K562 (cell line): Measurements from ENCODE around the gene ZNF418. TPM values are rescaled to one million over a fixed set of nuclear protein-coding genes. Genes with fewer than 3 reads are reported as not detected.
A peak's percentile ranks its signal among the peaks of the same experiment; 100 is the strongest.

Experiments
- CBX1 ChIP-seq: sonication (generic); IDR thresholded peaks from 2 replicates; pipeline ENCODE4 v1.6.1; 2016; ENCODE audit warnings: antibody characterized with exemption, low read depth, mild to moderate bottlenecking
- FOXJ2 ChIP-seq: fragments of 200-800 bp; sonication (Bioruptor generic); IDR thresholded peaks from 2 replicates; pipeline ENCODE4 v1.6.1; 2016; ENCODE audit warnings: missing genetic modification characterization, missing compliant biosample characterization
- FOXK2 ChIP-seq, 2 experiments: fragments of 450-650 bp; IDR thresholded peaks in 1 of 2; conservative IDR thresholded peaks in 1 of 2; 2 replicates each; pipeline ENCODE4 v1.6.1; 2016; ENCODE audit warnings: low read depth in 2 of 2, mild to moderate bottlenecking in 1 of 2
- HDAC1 ChIP-seq, 2 experiments: fragments of 450-650 bp; IDR thresholded peaks; 2 replicates each; pipeline ENCODE4 v1.6.1; 2016 to 2017; ENCODE audit warnings: inconsistent platforms in 1 of 2, mild to moderate bottlenecking in 1 of 2, moderate library complexity in 1 of 2
- NR2C1 ChIP-seq, 2 experiments: fragments of 450-650 bp; IDR thresholded peaks; 2 replicates each; pipeline ENCODE4 v1.6.1; 2017; ENCODE audit warnings: mild to moderate bottlenecking in 2 of 2, antibody characterized with exemption in 1 of 2, inconsistent platforms in 1 of 2, missing compliant biosample characterization in 1 of 2, missing genetic modification characterization in 1 of 2
- NRF1 ChIP-seq, 2 experiments: fragments of 450-650 bp; IDR thresholded peaks in 1 of 2; conservative IDR thresholded peaks in 1 of 2; 2 replicates each; pipeline ENCODE4 v1.6.1; 2014; ENCODE audit warnings: mild to moderate bottlenecking in 2 of 2
- SIX5 ChIP-seq, 2 experiments: IDR thresholded peaks; 2 replicates each; pipeline ENCODE4 v1.6.1; 2011; ENCODE audit warnings: low read length in 2 of 2, borderline replicate concordance in 1 of 2, low read depth in 1 of 2, mild to moderate bottlenecking in 1 of 2, moderate library complexity in 1 of 2; ENCODE audit not compliant: insufficient read depth in 1 of 2
- SP2 ChIP-seq: IDR thresholded peaks from 2 replicates; pipeline ENCODE4 v1.6.1; 2011; ENCODE audit warnings: mild to moderate bottlenecking, low read depth, low read length, moderate library complexity; ENCODE audit not compliant: poor library complexity, severe bottlenecking; ENCODE audit errors: extremely low read depth
- ZFX ChIP-seq: sonication (generic); formaldehyde crosslinking; IDR thresholded peaks from 2 replicates; pipeline ENCODE4 v1.8.0; 2022; ENCODE audit warnings: mild to moderate bottlenecking, missing genetic modification reagents, moderate library complexity
- ZNF143 ChIP-seq: sonication (generic); formaldehyde crosslinking; IDR thresholded peaks from 2 replicates; pipeline ENCODE4 v1.9.0; 2022; ENCODE audit warnings: mild to moderate bottlenecking, missing genetic modification reagents
- polyA plus RNA-seq, 8 experiments: library from polyadenylated mRNA; depleted of rRNA in 4 of 8; stranded (reverse) in 5 of 8; unstranded in 3 of 8; fragments of >200 nt; fragmentation: Nextera tagmentation in 2 of 8; fragmentation: Illumina TruSeq in 1 of 8; extraction: Ambion mirVana in 2 of 8; extraction: Trizol in 1 of 8; gene quantifications; 2 replicates each; pipeline versions ENCODE4 v1.2.1 to v1.2.3, GENCODE V29; 2011 to 2014; ENCODE audit warnings: inconsistent platforms in 1 of 8, missing spikeins in 1 of 8
- total RNA-seq, 7 experiments: library from RNA; depleted of rRNA in 6 of 7; stranded (reverse); fragments of >200 nt in 6 of 7; fragmentation: Illumina TruSeq in 2 of 7; extraction: Trizol in 2 of 7; gene quantifications; 2 replicates each; pipeline versions ENCODE4 v1.2.1 to v1.2.3, GENCODE V29; 2011 to 2021; ENCODE audit warnings: low replicate concordance in 1 of 7
- TF ChIP-seq, protein P1 (sequence below), 2 experiments: fragments of 450-650 bp; IDR thresholded peaks; 2 replicates each; pipeline ENCODE4 v1.6.1; 2018; ENCODE audit warnings: mild to moderate bottlenecking in 2 of 2, low read depth in 1 of 2; ENCODE audit not compliant: partially characterized antibody in 2 of 2
- TF ChIP-seq, protein P2 (sequence below): fragments of 450-650 bp; IDR thresholded peaks from 2 replicates; pipeline ENCODE4 v1.6.1; 2014; ENCODE audit warnings: low read depth, mild to moderate bottlenecking, moderate library complexity, borderline replicate concordance
- TF ChIP-seq, protein P3 (sequence below): sonication (generic); formaldehyde crosslinking; IDR thresholded peaks from 2 replicates; pipeline ENCODE4 v1.8.0; 2022; ENCODE audit warnings: missing genetic modification reagents, mild to moderate bottlenecking, moderate library complexity, borderline replicate concordance
- TF ChIP-seq, protein P4 (sequence below), 2 experiments: fragments of 450-650 bp; conservative IDR thresholded peaks; 2 replicates each; pipeline ENCODE4 v1.6.1; 2017; ENCODE audit warnings: mild to moderate bottlenecking in 2 of 2, moderate library complexity in 2 of 2

ZNF418 gene
- total and polyA plus RNA-seq, 9 of the 15 experiments (the other 6 are each of a cell fraction or from before 2014, with no cell fraction given) = 0.11 to 0.70 (median 0.32) TPM

DNA sequence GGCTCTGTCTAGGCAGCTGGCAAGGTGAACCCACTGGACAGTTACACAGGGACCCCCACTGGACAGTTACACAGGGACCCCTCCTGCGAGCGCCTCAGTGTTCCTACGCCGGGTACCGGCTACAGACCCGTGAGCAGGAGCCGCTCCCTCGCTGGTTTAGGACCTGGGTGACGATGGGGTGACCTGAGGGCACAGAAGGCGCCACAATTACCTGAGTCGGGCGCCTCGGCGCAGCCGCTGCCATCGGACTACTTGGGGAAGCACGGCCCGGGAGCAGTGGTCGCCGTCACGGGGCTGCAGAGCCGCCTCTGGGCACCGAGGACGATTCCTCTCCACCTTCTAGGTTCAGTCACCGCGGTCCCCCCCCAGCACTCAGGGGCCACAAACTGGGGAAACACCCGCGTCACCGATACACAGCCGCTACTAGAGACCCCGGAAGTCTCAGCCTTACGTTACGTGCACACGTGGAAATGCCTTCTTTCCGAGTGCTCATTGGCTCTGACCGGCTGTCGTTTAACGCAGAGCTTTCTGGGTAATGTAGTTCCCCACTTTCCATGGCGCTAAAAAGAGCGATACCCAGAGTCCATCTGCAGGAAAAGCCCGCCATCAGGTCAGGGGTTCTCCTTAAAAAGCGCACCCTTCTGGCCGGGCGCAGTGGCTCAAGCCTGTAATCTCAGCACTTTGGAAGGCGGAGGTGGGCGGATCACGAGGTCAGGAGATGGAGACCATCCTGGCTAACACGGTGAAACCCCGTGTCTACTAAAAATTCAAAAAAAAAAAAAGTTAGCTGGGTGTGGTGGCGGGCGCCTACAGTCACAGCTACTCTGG, 18.8 kb downstream of the ZNF418 start, which contains the start of gene ZNF417 (continued):
- TF ChIP-seq, protein P1, sequence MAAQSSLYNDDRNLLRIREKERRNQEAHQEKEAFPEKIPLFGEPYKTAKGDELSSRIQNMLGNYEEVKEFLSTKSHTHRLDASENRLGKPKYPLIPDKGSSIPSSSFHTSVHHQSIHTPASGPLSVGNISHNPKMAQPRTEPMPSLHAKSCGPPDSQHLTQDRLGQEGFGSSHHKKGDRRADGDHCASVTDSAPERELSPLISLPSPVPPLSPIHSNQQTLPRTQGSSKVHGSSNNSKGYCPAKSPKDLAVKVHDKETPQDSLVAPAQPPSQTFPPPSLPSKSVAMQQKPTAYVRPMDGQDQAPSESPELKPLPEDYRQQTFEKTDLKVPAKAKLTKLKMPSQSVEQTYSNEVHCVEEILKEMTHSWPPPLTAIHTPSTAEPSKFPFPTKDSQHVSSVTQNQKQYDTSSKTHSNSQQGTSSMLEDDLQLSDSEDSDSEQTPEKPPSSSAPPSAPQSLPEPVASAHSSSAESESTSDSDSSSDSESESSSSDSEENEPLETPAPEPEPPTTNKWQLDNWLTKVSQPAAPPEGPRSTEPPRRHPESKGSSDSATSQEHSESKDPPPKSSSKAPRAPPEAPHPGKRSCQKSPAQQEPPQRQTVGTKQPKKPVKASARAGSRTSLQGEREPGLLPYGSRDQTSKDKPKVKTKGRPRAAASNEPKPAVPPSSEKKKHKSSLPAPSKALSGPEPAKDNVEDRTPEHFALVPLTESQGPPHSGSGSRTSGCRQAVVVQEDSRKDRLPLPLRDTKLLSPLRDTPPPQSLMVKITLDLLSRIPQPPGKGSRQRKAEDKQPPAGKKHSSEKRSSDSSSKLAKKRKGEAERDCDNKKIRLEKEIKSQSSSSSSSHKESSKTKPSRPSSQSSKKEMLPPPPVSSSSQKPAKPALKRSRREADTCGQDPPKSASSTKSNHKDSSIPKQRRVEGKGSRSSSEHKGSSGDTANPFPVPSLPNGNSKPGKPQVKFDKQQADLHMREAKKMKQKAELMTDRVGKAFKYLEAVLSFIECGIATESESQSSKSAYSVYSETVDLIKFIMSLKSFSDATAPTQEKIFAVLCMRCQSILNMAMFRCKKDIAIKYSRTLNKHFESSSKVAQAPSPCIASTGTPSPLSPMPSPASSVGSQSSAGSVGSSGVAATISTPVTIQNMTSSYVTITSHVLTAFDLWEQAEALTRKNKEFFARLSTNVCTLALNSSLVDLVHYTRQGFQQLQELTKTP (IDR thresholded peaks at IDR 0.05; ENCODE audit: low read depth in 1 of 2, partially characterized antibody in 2 of 2) = peak in 1 of 2 experiments; percentile 92
- TF ChIP-seq ZFX (peak; percentile 46; the same call in 1 of the 2 replicates), ZNF143 (CRISPR knock-in tag) (peak; percentile 90), NRF1 (conservative IDR thresholded peaks at IDR 0.05 in 1 of 2, IDR thresholded peaks at IDR 0.05 in 1 of 2) (peak; percentile 31 to 59; a peak in 3 of 4 replicates), NR2C1 (IDR thresholded peaks at IDR 0.05) (peak; percentile 80), NR2C1 (tag; IDR thresholded peaks at IDR 0.05) (peak; percentile 88), FOXK2 (conservative IDR thresholded peaks at IDR 0.05 in 1 of 2, IDR thresholded peaks at IDR 0.05 in 1 of 2; ENCODE audit: low read depth in 2 of 2) (peak; percentile 67 to 77; a peak in 2 of 4 replicates), SIX5 (IDR thresholded peaks at IDR 0.05; ENCODE audit: borderline replicate concordance in 1 of 2, insufficient read depth in 1 of 2, low read depth in 1 of 2, low read length in 2 of 2) (peak; percentile 70 to 73), CBX1 (peak; percentile 54; the same call in 1 of the 2 replicates), HDAC1 (IDR thresholded peaks at IDR 0.05) (peak in 1 of 2 experiments; percentile 67; a peak in 2 of 4 replicates), SP2 (peak; percentile 33), FOXJ2 (tag) (0 out of 2 replicates have a peak, but pooled peaks have one; percentile 33)
- TF ChIP-seq, protein P2, sequence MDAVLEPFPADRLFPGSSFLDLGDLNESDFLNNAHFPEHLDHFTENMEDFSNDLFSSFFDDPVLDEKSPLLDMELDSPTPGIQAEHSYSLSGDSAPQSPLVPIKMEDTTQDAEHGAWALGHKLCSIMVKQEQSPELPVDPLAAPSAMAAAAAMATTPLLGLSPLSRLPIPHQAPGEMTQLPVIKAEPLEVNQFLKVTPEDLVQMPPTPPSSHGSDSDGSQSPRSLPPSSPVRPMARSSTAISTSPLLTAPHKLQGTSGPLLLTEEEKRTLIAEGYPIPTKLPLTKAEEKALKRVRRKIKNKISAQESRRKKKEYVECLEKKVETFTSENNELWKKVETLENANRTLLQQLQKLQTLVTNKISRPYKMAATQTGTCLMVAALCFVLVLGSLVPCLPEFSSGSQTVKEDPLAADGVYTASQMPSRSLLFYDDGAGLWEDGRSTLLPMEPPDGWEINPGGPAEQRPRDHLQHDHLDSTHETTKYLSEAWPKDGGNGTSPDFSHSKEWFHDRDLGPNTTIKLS = peak; percentile 99
- TF ChIP-seq, protein P3, sequence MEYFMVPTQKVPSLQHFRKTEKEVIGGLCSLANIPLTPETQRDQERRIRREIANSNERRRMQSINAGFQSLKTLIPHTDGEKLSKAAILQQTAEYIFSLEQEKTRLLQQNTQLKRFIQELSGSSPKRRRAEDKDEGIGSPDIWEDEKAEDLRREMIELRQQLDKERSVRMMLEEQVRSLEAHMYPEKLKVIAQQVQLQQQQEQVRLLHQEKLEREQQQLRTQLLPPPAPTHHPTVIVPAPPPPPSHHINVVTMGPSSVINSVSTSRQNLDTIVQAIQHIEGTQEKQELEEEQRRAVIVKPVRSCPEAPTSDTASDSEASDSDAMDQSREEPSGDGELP (CRISPR knock-in tag) = peak; percentile 54; the same call in 1 of the 2 replicates
- TF ChIP-seq, protein P4, sequence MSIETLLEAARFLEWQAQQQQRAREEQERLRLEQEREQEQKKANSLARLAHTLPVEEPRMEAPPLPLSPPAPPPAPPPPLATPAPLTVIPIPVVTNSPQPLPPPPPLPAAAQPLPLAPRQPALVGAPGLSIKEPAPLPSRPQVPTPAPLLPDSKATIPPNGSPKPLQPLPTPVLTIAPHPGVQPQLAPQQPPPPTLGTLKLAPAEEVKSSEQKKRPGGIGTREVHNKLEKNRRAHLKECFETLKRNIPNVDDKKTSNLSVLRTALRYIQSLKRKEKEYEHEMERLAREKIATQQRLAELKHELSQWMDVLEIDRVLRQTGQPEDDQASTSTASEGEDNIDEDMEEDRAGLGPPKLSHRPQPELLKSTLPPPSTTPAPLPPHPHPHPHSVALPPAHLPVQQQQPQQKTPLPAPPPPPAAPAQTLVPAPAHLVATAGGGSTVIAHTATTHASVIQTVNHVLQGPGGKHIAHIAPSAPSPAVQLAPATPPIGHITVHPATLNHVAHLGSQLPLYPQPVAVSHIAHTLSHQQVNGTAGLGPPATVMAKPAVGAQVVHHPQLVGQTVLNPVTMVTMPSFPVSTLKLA (conservative IDR thresholded peaks at IDR 0.05) = peak; percentile 78 to 86
